Mammary epithelial cell (primary cell): Measurements from ENCODE around the gene GPNMB.

Experiments
- EZH2 ChIP-seq: IDR thresholded peaks from 2 replicates; pipeline ENCODE4 v1.6.1; 2012; ENCODE audit warnings: low read length, inconsistent platforms, borderline replicate concordance
- TF ChIP-seq, protein P1 (sequence below), 2 donors: IDR thresholded peaks in 1 of 2; conservative IDR thresholded peaks in 1 of 2; 2 replicates each; pipeline ENCODE4 v1.5.1; 2011 to 2012; ENCODE audit warnings: inconsistent platforms in 2 of 2, low read length in 2 of 2, mild to moderate bottlenecking in 2 of 2, control low read depth in 1 of 2, low read depth in 1 of 2; ENCODE audit not compliant: insufficient read depth in 1 of 2; ENCODE audit errors: extremely low read depth in 1 of 2

DNA sequence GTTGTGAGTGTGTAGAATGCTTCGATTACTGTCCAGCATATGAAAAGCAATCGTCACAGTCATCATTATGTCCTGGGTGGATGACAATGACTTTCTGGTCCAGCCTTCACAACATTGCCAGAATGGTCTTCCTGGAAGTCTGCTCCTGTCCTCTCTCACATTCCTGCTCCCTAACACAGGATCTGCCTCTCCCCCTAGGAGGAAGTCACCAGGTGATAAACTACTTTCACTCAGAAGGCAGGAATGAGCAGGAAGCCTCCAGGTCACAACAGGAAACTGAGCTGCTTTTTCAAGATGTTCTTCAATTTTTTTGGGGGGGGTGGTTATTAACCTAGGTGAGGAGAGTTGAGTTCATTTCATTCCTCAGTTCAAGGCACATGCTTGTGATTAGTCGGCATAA, 13.6 kb upstream of the GPNMB start:
- TF ChIP-seq, protein P1, sequence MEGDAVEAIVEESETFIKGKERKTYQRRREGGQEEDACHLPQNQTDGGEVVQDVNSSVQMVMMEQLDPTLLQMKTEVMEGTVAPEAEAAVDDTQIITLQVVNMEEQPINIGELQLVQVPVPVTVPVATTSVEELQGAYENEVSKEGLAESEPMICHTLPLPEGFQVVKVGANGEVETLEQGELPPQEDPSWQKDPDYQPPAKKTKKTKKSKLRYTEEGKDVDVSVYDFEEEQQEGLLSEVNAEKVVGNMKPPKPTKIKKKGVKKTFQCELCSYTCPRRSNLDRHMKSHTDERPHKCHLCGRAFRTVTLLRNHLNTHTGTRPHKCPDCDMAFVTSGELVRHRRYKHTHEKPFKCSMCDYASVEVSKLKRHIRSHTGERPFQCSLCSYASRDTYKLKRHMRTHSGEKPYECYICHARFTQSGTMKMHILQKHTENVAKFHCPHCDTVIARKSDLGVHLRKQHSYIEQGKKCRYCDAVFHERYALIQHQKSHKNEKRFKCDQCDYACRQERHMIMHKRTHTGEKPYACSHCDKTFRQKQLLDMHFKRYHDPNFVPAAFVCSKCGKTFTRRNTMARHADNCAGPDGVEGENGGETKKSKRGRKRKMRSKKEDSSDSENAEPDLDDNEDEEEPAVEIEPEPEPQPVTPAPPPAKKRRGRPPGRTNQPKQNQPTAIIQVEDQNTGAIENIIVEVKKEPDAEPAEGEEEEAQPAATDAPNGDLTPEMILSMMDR (conservative IDR thresholded peaks at IDR 0.05 in 1 of 2, IDR thresholded peaks at IDR 0.05 in 1 of 2; ENCODE audit: extremely low read depth in 1 of 2, insufficient read depth in 1 of 2, low read depth in 1 of 2, low read length in 2 of 2) = no peak
- TF ChIP-seq EZH2 = no peak
